Smooth muscle cell (in vitro differentiated cells): ENCODE data around the gene UBIAD1. TPM values are rescaled to one million over a fixed set of nuclear protein-coding genes. Genes with fewer than 3 reads are reported as not detected.

Experiments used
- DNase-seq: peaks from one replicate; lab custom pipeline; 2025; ENCODE audit not compliant: unreplicated experiment; lab: John Stamatoyannopoulos, UW
- H2AFZ ChIP-seq: fragments of 200-600 bp; sonication (generic); 2 replicates; pipeline ENCODE4 v1.6.0; 2016; ENCODE audit warnings: antibody characterized with exemption, low read depth, mild to moderate bottlenecking
- H3F3A ChIP-seq: fragments of 200-600 bp; sonication (generic); 2 replicates; pipeline ENCODE4 v1.6.0; 2017; ENCODE audit warnings: antibody characterized with exemption, low read depth
- H3K27ac ChIP-seq: fragments of 200-600 bp; sonication (generic); 2 replicates; pipeline ENCODE4 v1.5.1; 2016; ENCODE audit warnings: low read depth, mild to moderate bottlenecking
- H3K27me3 ChIP-seq: fragments of 200-600 bp; sonication (generic); 2 replicates; pipeline ENCODE4 v1.6.1; 2016; ENCODE audit warnings: low read depth, mild to moderate bottlenecking
- H3K36me3 ChIP-seq: fragments of 200-600 bp; sonication (generic); 2 replicates; pipeline ENCODE4 v1.5.1; 2016; ENCODE audit warnings: low read depth
- H3K4me1 ChIP-seq: fragments of 200-600 bp; sonication (generic); 2 replicates; pipeline ENCODE4 v1.5.1; 2016; ENCODE audit warnings: low read depth
- H3K4me2 ChIP-seq: fragments of 200-600 bp; sonication (generic); 2 replicates; pipeline ENCODE4 v1.6.0; 2016; ENCODE audit warnings: mild to moderate bottlenecking
- H3K4me3 ChIP-seq: fragments of 200-600 bp; sonication (generic); 2 replicates; pipeline ENCODE4 v1.5.1; 2016; ENCODE audit warnings: mild to moderate bottlenecking
- H3K79me2 ChIP-seq: fragments of 200-600 bp; sonication (generic); 2 replicates; pipeline ENCODE4 v1.6.0; 2016; ENCODE audit warnings: low read depth, mild to moderate bottlenecking
- H3K9ac ChIP-seq: fragments of 200-600 bp; sonication (generic); 2 replicates; pipeline ENCODE4 v1.6.0; 2016; ENCODE audit warnings: low read depth
- H3K9me3 ChIP-seq: fragments of 200-600 bp; sonication (generic); replicated peaks from 2 replicates; pipeline ENCODE4 v1.5.1; 2016; ENCODE audit warnings: low read depth
- H4K20me1 ChIP-seq: fragments of 200-600 bp; sonication (generic); 2 replicates; pipeline ENCODE4 v1.6.0; 2016; ENCODE audit warnings: low read depth
- CTCF ChIP-seq: fragments of 200-600 bp; sonication (generic); IDR thresholded peaks from 2 replicates; pipeline ENCODE4 v1.5.1; 2017; ENCODE audit warnings: borderline replicate concordance, mild to moderate bottlenecking, antibody characterized with exemption; ENCODE audit not compliant: insufficient read depth, poor library complexity, severe bottlenecking
- WGBS: methylation state at CpG from one replicate; pipeline ENCODE4 v1.1.7; 2016; ENCODE audit warnings: low lambda C conversion rate; 5-methylcytosine and 5-hydroxymethylcytosine counted together
- polyA plus RNA-seq: library from polyadenylated mRNA; unstranded; fragments of >200 nt; fragmentation: Nextera tagmentation; extraction: Ambion mirVana; gene quantifications from 2 replicates; pipeline ENCODE4 v1.2.1, GENCODE V29; 2016
- total RNA-seq: library from RNA; depleted of rRNA; stranded (reverse); fragments of >200 nt; gene quantifications from 2 replicates; pipeline ENCODE4 v1.2.3, GENCODE V29; 2014

The UBIAD1 gene
- 4.7 and 5.8 TPM in 2 replicates for total RNA-seq
- 7.9 and 12.7 TPM in 2 replicates for polyA plus RNA-seq

DNA sequence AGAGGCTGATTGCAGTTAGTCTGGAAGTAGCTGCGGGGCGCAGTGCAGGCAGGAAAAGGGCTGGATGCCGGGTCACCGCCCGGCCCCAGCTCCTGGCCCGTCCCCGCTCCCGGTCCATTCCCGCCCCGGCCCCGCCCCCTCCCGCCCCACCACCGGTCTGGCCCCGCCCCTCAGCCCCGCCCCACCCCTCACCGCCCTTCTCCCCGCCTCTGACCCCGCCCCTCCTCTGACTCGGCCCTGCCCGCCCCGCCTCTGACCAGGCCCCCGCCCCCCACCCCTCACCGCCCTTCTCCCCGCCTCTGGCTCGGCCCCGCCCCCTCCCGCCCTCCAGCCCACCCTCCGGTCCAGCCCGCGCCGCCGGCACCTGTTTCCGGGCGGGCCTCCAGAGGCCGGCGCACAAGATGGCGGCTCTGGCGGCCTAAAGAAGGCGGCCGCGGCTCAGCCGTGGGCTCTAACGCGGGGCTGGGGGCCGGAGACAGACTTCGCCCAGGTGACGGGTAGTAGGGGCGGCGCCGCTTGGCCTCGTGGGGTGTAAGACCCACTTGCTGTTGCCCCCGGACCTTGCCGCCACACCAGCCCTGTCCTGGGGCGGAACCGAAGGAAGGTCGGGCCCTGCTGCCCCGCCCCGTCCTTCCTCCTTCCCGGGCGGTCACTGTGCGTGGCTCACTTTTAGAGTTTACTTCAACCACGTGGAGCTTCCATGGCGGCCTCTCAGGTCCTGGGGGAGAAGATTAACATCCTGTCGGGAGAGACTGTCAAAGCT lies at the start of gene UBIAD1:
TSS of gene UBIAD1 (plus strand) at position 367 of the 763 bp plus-strand sequence. CDS start at position 701, 334 bp downstream.
- Histone ChIP-seq H3K36me3 (no peaks in the 10 kb centered on the region), H3K9me3 (no peaks in the 10 kb centered on the region), H3F3A (no peaks in the 10 kb centered on the region), H3K4me3 (peak within 1 kb of the TSS; percentile 98), H4K20me1 (no peaks in the 10 kb centered on the region), H3K4me2 (peak within 1 kb of the TSS; percentile 92), H3K9ac (peak within 1 kb of the TSS; percentile 87), H3K27ac (peak within 1 kb of the TSS; percentile 75), H3K27me3 (no peaks in the 10 kb centered on the region), H3K4me1 (peaks cover 12% of the 10 kb centered on the region), H2AFZ (peak within 1 kb of the TSS; percentile 98), H3K79me2 (peaks cover 28% of the 10 kb centered on the region)
- peak; percentile 80 for DNase-seq
- TF ChIP-seq CTCF, result no peak
- WGBS, result 1% methylated on average over 44 of the region's 64 CpGs

GRCh38 chr1:11227106-11228077 lies 45.6 kb upstream of the UBIAD1 start:
- no peak overlapping the region for H3K4me3 ChIP-seq
- H3K9me3 ChIP-seq, result no peaks in the 10 kb centered on the region
- no peak overlapping the region for H2AFZ ChIP-seq
- no peak overlapping the region for H3K9ac ChIP-seq
- no peaks in the 10 kb centered on the region for H3F3A ChIP-seq
- peaks cover 7% of the 10 kb centered on the region for H4K20me1 ChIP-seq
- WGBS, result 90% methylated on average over 10 of the region's 10 CpGs
- no peaks in the 10 kb centered on the region for H3K27me3 ChIP-seq
- no peak overlapping the region for H3K27ac ChIP-seq
- H3K36me3 ChIP-seq, result peaks cover 9% of the 10 kb centered on the region
- no peak for TF ChIP-seq CTCF
- no peaks in the 10 kb centered on the region for H3K79me2 ChIP-seq
- no peak for DNase-seq
- no peaks in the 10 kb centered on the region for H3K4me1 ChIP-seq
- no peak overlapping the region for H3K4me2 ChIP-seq

DNA sequence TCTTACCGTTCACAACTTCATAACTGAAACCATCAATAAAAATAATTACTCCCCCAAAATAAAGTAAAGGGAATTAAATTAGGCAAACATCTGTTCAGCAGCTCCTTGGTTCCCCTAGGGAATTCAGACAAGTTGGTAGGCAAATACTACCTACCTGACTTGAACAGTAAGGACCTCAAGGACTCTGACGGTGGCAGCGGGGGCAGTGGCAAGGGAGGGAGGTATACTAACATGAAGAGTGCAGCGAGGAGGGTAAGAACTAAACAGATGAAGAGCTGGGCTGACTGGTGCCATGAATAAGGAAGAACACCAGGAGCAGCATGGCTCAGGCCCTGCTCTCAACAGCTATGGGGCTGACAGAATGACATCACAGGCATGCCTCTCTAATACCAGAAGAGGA lies 43.8 kb upstream of the UBIAD1 start:
- Histone ChIP-seq H3K27me3 (no peaks in the 10 kb centered on the region), H3K79me2 (no peaks in the 10 kb centered on the region), H3K4me2 (no peak overlapping the region), H3K9me3 (no peaks in the 10 kb centered on the region), H3K4me3 (no peak overlapping the region), H3K36me3 (peaks cover 13% of the 10 kb centered on the region), H3F3A (no peaks in the 10 kb centered on the region), H4K20me1 (peaks cover 7% of the 10 kb centered on the region), H3K27ac (no peak overlapping the region), H3K4me1 (no peaks in the 10 kb centered on the region), H2AFZ (no peak overlapping the region), H3K9ac (no peak overlapping the region)
- no peak for DNase-seq
- WGBS, result 97% methylated on average over 4 of the region's 4 CpGs
- no peak for TF ChIP-seq CTCF
